Prostate gland (tissue), 2 donors: Measurements from ENCODE around the gene ALK.

Source experiments
- CTCF ChIP-seq, 4 experiments: fragments of 200-600 bp in 2 of 4; fragments of 450-650 bp in 2 of 4; sonication (generic) in 2 of 4; IDR thresholded peaks; 1 replicate in 3 of 4; 2 replicates in 1 of 4; pipeline ENCODE4 v1.5.1; 2016 to 2019; ENCODE audit warnings: antibody characterized with exemption in 4 of 4, mild to moderate bottlenecking in 2 of 4, moderate library complexity in 2 of 4
- POLR2AphosphoS5 ChIP-seq: sonication (generic); formaldehyde crosslinking; IDR thresholded peaks from one replicate; pipeline ENCODE4 v1.6.1; 2017; ENCODE audit warnings: antibody characterized with exemption

GRCh38 chr2:29290293-29291047 is 630.9 kb downstream of the ALK start:
- TF ChIP-seq CTCF (IDR thresholded peaks at IDR 0.05) (no peak), POLR2AphosphoS5 (no peak)
